GM12878 (cell line): ENCODE measurements around the gene KBTBD2. TPM values are rescaled to one million over a fixed set of nuclear protein-coding genes. Genes with fewer than 3 reads are reported as not detected.

Experiments used
- BACH1 ChIP-seq: fragments of 450-650 bp; IDR thresholded peaks from 2 replicates; pipeline ENCODE4 v1.6.1; 2017; ENCODE audit warnings: mild to moderate bottlenecking, borderline replicate concordance
- CBX5 ChIP-seq: sonication (generic); IDR thresholded peaks from 2 replicates; pipeline ENCODE4 v1.6.1; 2016; ENCODE audit warnings: low read depth, moderate library complexity, mild to moderate bottlenecking, inconsistent platforms
- EED ChIP-seq: sonication (generic); IDR thresholded peaks from 2 replicates; pipeline ENCODE4 v1.6.1; 2016; ENCODE audit warnings: antibody characterized with exemption, low read depth
- ETV6 ChIP-seq, 2 experiments: fragments of 450-650 bp in 1 of 2; IDR thresholded peaks in 1 of 2; conservative IDR thresholded peaks in 1 of 2; 2 replicates each; pipeline ENCODE4 v1.6.1; 2014; ENCODE audit warnings: antibody characterized with exemption in 1 of 2, borderline replicate concordance in 1 of 2, low read depth in 1 of 2, mild to moderate bottlenecking in 1 of 2, moderate library complexity in 1 of 2
- FOS ChIP-seq: IDR thresholded peaks from 3 replicates; pipeline ENCODE4 v1.6.1; 2011; ENCODE audit warnings: borderline replicate concordance; ENCODE audit not compliant: insufficient read length; ENCODE audit errors: extremely low read depth
- IKZF1 ChIP-seq: fragments of 450-650 bp; conservative IDR thresholded peaks from 2 replicates; pipeline ENCODE4 v1.6.1; 2017; ENCODE audit warnings: antibody characterized with exemption, mild to moderate bottlenecking
- LARP7 ChIP-seq: fragments of 450-650 bp; IDR thresholded peaks from 2 replicates; pipeline ENCODE4 v1.6.1; 2017; ENCODE audit warnings: mild to moderate bottlenecking
- NR2C2 ChIP-seq: IDR thresholded peaks from 2 replicates; pipeline ENCODE4 v1.6.1; 2011; ENCODE audit warnings: borderline replicate concordance, low read depth; ENCODE audit not compliant: control insufficient read depth, insufficient read length
- RAD51 ChIP-seq: fragments of 450-650 bp; IDR thresholded peaks from 2 replicates; pipeline ENCODE4 v1.6.1; 2016; ENCODE audit warnings: moderate library complexity, mild to moderate bottlenecking, inconsistent platforms
- RB1 ChIP-seq: fragments of 450-650 bp; formaldehyde crosslinking; IDR thresholded peaks from 2 replicates; pipeline ENCODE4 v1.6.1; 2017; ENCODE audit warnings: mild to moderate bottlenecking, borderline replicate concordance
- RELA ChIP-seq: fragments of 450-650 bp; IDR thresholded peaks from 2 replicates; pipeline ENCODE4 v1.8.0; 2014; ENCODE audit warnings: borderline replicate concordance; ENCODE audit not compliant: partially characterized antibody
- SMAD1 ChIP-seq: fragments of 450-650 bp; IDR thresholded peaks from 2 replicates; pipeline ENCODE4 v1.6.1; 2018; ENCODE audit warnings: mild to moderate bottlenecking, low read depth; ENCODE audit not compliant: partially characterized antibody
- SMARCA5 ChIP-seq: fragments of 450-650 bp; IDR thresholded peaks from 2 replicates; pipeline ENCODE4 v1.6.1; 2017; ENCODE audit warnings: mild to moderate bottlenecking
- SREBF2 ChIP-seq: IDR thresholded peaks from 2 replicates; pipeline ENCODE4 v1.6.1; 2012; ENCODE audit warnings: mild to moderate bottlenecking, low read length
- TAF1 ChIP-seq: IDR thresholded peaks from 2 replicates; pipeline ENCODE4 v1.6.1; 2011; ENCODE audit warnings: mild to moderate bottlenecking, low read depth, low read length, borderline replicate concordance
- TBL1XR1 ChIP-seq: IDR thresholded peaks from 2 replicates; pipeline ENCODE4 v1.6.1; 2012; ENCODE audit warnings: low read depth, low read length, improper control_type of control experiment
- YY1 ChIP-seq: IDR thresholded peaks from 2 replicates; pipeline ENCODE4 v1.6.1; 2011; ENCODE audit warnings: low read depth, mild to moderate bottlenecking, low read length
- ZNF207 ChIP-seq: fragments of 450-650 bp; IDR thresholded peaks from 2 replicates; pipeline ENCODE4 v1.6.1; 2014; ENCODE audit warnings: antibody characterized with exemption, mild to moderate bottlenecking, borderline replicate concordance
- ZNF217 ChIP-seq: fragments of 450-650 bp; IDR thresholded peaks from 2 replicates; pipeline ENCODE4 v1.6.1; 2017; ENCODE audit warnings: antibody characterized with exemption, mild to moderate bottlenecking
- polyA plus RNA-seq, 11 experiments: library from polyadenylated mRNA; depleted of rRNA in 4 of 11; unstranded in 6 of 11; stranded (reverse) in 5 of 11; fragments of >200 nt; fragmentation: Nextera tagmentation in 4 of 11; fragmentation: Illumina TruSeq in 1 of 11; extraction: Ambion mirVana in 4 of 11; extraction: Trizol in 1 of 11; gene quantifications; 1 replicate in 1 of 11; 2 replicates in 10 of 11; pipeline versions ENCODE4 v1.2.1 to v1.2.3, GENCODE V29; 2011 to 2016; ENCODE audit warnings: inconsistent platforms in 2 of 11, missing spikeins in 2 of 11, low read depth in 1 of 11
- total RNA-seq, 4 experiments: library from RNA; depleted of rRNA in 3 of 4; stranded (reverse); fragments of >200 nt in 3 of 4; fragmentation: Illumina TruSeq in 1 of 4; extraction: Trizol in 1 of 4; gene quantifications; 2 replicates each; pipeline versions ENCODE4 v1.2.1 to v1.2.3, GENCODE V29; 2013 to 2021
- TF ChIP-seq, protein P1 (sequence below): fragments of 450-650 bp; formaldehyde crosslinking; IDR thresholded peaks from 2 replicates; pipeline ENCODE4 v1.4.0; 2022; ENCODE audit warnings: mild to moderate bottlenecking, moderate library complexity
- TF ChIP-seq, protein P2 (sequence below): IDR thresholded peaks from 2 replicates; pipeline ENCODE4 v1.6.1; 2012; ENCODE audit warnings: low read depth, low read length, improper control_type of control experiment
- TF ChIP-seq, protein P3 (sequence below): IDR thresholded peaks from 2 replicates; pipeline ENCODE4 v1.6.1; 2012; ENCODE audit warnings: low read depth, low read length, improper control_type of control experiment

Gene KBTBD2
- total and polyA plus RNA-seq, 10 of the 15 experiments (the other 5 are each of a cell fraction or from before 2014, with no cell fraction given), result 8.1 to 22.3 (median 16.2) TPM

DNA sequence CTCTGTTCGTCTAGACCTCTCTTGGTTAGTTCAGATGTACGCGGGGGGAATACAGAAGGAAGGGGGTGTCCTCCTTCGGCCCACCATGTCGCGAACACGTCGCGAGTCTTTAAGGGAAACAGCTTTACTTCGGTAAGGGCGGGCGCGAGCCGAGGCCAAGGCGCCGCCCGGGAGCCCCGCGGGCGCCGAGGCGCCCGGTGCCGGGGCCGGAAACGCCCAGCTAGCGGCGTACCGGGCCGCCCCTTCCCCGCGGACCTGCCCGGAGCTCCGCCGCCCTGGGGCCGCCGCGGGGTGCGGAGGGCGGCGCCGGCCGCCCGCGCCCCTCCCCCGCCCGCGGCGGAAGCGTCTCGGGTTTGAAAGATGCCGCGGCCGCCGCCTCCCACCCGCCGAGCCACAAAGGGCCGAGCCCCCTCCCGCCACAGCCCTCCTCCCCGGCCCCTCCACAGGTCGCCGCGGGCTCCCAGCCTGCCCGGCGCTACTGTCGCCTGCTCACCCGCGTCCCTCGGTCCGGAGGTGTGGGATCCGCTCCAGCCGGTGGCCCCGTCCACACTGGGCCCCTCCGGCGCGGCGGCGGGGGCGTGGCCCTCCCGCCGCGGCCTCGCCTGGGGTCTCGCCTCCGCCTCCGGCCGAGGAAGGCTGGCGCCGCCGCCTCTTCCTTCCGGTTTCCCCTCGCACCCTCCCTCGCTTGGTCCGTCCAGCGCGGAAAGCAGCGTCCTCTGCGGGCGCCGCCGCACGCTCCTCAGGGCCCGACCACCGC, at the start of gene KBTBD2 (continued):
- TF ChIP-seq, protein P1, sequence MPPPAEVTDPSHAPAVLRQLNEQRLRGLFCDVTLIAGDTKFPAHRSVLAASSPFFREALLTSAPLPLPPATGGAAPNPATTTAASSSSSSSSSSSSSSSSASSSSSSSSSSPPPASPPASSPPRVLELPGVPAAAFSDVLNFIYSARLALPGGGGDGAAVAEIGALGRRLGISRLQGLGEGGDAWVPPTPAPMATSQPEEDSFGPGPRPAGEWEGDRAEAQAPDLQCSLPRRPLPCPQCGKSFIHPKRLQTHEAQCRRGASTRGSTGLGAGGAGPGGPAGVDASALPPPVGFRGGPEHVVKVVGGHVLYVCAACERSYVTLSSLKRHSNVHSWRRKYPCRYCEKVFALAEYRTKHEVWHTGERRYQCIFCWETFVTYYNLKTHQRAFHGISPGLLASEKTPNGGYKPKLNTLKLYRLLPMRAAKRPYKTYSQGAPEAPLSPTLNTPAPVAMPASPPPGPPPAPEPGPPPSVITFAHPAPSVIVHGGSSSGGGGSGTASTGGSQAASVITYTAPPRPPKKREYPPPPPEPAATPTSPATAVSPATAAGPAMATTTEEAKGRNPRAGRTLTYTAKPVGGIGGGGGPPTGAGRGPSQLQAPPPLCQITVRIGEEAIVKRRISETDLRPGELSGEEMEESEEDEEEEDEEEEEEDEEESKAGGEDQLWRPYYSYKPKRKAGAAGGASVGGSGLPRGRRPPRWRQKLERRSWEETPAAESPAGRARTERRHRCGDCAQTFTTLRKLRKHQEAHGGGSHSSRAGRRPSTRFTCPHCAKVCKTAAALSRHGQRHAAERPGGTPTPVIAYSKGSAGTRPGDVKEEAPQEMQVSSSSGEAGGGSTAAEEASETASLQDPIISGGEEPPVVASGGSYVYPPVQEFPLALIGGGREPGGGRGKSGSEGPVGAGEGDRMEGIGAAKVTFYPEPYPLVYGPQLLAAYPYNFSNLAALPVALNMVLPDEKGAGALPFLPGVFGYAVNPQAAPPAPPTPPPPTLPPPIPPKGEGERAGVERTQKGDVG (CRISPR knock-in tag), result no peak
- TF ChIP-seq IKZF1, result peak; percentile 32
- peak; percentile 64; the same call in 1 of the 2 replicates for TF ChIP-seq SMARCA5
- peak; percentile 56 for TF ChIP-seq BACH1
- TF ChIP-seq FOS, result no peak
- TF ChIP-seq RAD51, result no peak
- no peak; the same call in 1 of the 2 replicates for TF ChIP-seq TBL1XR1
- 0 out of 2 replicates have a peak, but pooled peaks have one; percentile 29 for TF ChIP-seq YY1
- TF ChIP-seq TAF1, result peak; percentile 68; the same call in 1 of the 2 replicates
- TF ChIP-seq SMAD1, result no peak
- peak; percentile 77 for TF ChIP-seq LARP7
- no peak for TF ChIP-seq CBX5
- no peak for TF ChIP-seq SREBF2
- no peak for TF ChIP-seq EED
- TF ChIP-seq NR2C2, result no peak
- TF ChIP-seq, protein P2, sequence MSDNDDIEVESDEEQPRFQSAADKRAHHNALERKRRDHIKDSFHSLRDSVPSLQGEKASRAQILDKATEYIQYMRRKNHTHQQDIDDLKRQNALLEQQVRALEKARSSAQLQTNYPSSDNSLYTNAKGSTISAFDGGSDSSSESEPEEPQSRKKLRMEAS, result no peak; the same call in 1 of the 2 replicates
- peak; percentile 53; the same call in 1 of the 2 replicates for TF ChIP-seq ZNF217
- TF ChIP-seq ZNF207, result 0 out of 2 replicates have a peak, but pooled peaks have one; percentile 43
- peak; percentile 20 for TF ChIP-seq RELA
- TF ChIP-seq RB1, result peak; percentile 31; the same call in 1 of the 2 replicates
- TF ChIP-seq ETV6 (conservative IDR thresholded peaks at IDR 0.05 in 1 of 2, IDR thresholded peaks at IDR 0.05 in 1 of 2; ENCODE audit: borderline replicate concordance in 1 of 2, low read depth in 1 of 2), result peak in 1 of 2 experiments; percentile 79; a peak in 2 of 4 replicates
- TF ChIP-seq, protein P3, sequence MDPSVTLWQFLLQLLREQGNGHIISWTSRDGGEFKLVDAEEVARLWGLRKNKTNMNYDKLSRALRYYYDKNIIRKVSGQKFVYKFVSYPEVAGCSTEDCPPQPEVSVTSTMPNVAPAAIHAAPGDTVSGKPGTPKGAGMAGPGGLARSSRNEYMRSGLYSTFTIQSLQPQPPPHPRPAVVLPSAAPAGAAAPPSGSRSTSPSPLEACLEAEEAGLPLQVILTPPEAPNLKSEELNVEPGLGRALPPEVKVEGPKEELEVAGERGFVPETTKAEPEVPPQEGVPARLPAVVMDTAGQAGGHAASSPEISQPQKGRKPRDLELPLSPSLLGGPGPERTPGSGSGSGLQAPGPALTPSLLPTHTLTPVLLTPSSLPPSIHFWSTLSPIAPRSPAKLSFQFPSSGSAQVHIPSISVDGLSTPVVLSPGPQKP, result 0 out of 2 replicates have a peak, but pooled peaks have one; percentile 60
- TF ChIP-seq, all 136 proteins: peak for 33
